Measurements from ENCODE around the gene PEX12.
"Not testable (repeated sequence)": the region's sequence is repeated elsewhere in the genome, so short reads cannot be mapped to it uniquely, and the experiment has no call there.

Gene PEX12

GRCh38 chr17:35566968-35567367, 11.4 kb downstream of the PEX12 start:
- Histone ChIP-seq H3K4me3 (peak overlapping the region; percentile 76 to 93 (median 88)), H3K36me3 (peaks cover 0 to 11% (median 5%) of the 10 kb centered on the region in 11 experiments; a peak in 5 of 22 replicates), H3K9me3 (replicated peaks in 1 of 11) (no peaks in the 10 kb centered on the region), H3K27ac (peak overlapping the region in 10 of 11 experiments; percentile 79 to 90 (median 85); a peak in 21 of 22 replicates), H3K4me2 (peak overlapping the region; percentile 60 to 95 (median 77)), H4K20me1 (peaks cover 0 to 19% (median 0%) of the 10 kb centered on the region in 11 experiments; a peak in 5 of 22 replicates), H3K4me1 (peaks cover 26 to 42% (median 37%) of the 10 kb centered on the region in 10 experiments), H3K9ac (peak overlapping the region; percentile 81 to 89 (median 87); a peak in 21 of 22 replicates), H3K27me3 (no peaks in the 10 kb centered on the region)
- TF ChIP-seq Cebpa-rat (IDR thresholded peaks at IDR 0.05) = no peak

- H3K27me3 ChIP-seq, H3K4me2 ChIP-seq, H3K9ac ChIP-seq: not testable (repeated sequence)
These were observed 15.2 kb downstream of the PEX12 start for GRCh38 chr17:35563181-35563580.

GRCh38 chr17:35560703-35561102, 17.7 kb downstream of the PEX12 start, which contains the start of gene SLFN14:
TSS of gene SLFN14 (minus strand) at chr17:35560819. CDS start at chr17:35558062, 2,757 bp downstream.
- H3K4me1 ChIP-seq = peaks cover 3 to 35% (median 11%) of the 10 kb centered on the region in 10 experiments; a peak in 18 of 20 replicates
- TF ChIP-seq Cebpa-rat (IDR thresholded peaks at IDR 0.05) = no peak
- peak within 1 kb of the TSS in 6 of 11 experiments; percentile 3 to 34 (median 25); a peak in 7 of 22 replicates for H3K4me2 ChIP-seq
- H3K27ac ChIP-seq = no peak within 1 kb of the TSS
- H4K20me1 ChIP-seq = no peaks in the 10 kb centered on the region
- no peak within 1 kb of the TSS for H3K4me3 ChIP-seq
- H3K27me3 ChIP-seq = no peaks in the 10 kb centered on the region
- no peaks in the 10 kb centered on the region for H3K9me3 ChIP-seq (replicated peaks in 1 of 11)
- no peaks in the 10 kb centered on the region for H3K36me3 ChIP-seq
- H3K9ac ChIP-seq = no peak within 1 kb of the TSS

More at GRCh38 chr17:35563181-35563580, 15.2 kb downstream of the PEX12 start:
- H3K4me3 ChIP-seq; H3K27ac ChIP-seq; H4K20me1 ChIP-seq; H3K36me3 ChIP-seq; H3K9me3 ChIP-seq (replicated peaks in 1 of 11): not testable (repeated sequence)
- H3K4me1 ChIP-seq = peaks cover 9 to 19% (median 12%) of the 10 kb centered on the region in 10 experiments; a peak in 19 of 20 replicates

GRCh38 chr17:35559495-35560210, 18.7 kb downstream of the PEX12 start:
- no peak overlapping the region for H3K4me3 ChIP-seq
- H4K20me1 ChIP-seq = no peaks in the 10 kb centered on the region
- peak overlapping the region in 6 of 11 experiments; percentile 3 to 34 (median 25); a peak in 7 of 22 replicates for H3K4me2 ChIP-seq
- no peak overlapping the region for H3K9ac ChIP-seq
- no peaks in the 10 kb centered on the region for H3K36me3 ChIP-seq
- H3K27me3 ChIP-seq = no peaks in the 10 kb centered on the region
- no peak for TF ChIP-seq Cebpa-rat (IDR thresholded peaks at IDR 0.05)
- no peak overlapping the region for H3K27ac ChIP-seq
- H3K4me1 ChIP-seq = peaks cover 3 to 35% (median 11%) of the 10 kb centered on the region in 10 experiments; a peak in 18 of 20 replicates
- H3K9me3 ChIP-seq (replicated peaks in 1 of 11) = no peaks in the 10 kb centered on the region

GRCh38 chr17:35557353-35557752, 21.0 kb downstream of the PEX12 start:
- TF ChIP-seq Cebpa-rat (IDR thresholded peaks at IDR 0.05) = no peak
- H4K20me1 ChIP-seq = no peaks in the 10 kb centered on the region
- no peaks in the 10 kb centered on the region for H3K9me3 ChIP-seq (replicated peaks in 1 of 11)
- peak overlapping the region in 3 of 11 experiments; percentile 54 to 63 (median 55); a peak in 6 of 22 replicates for H3K4me2 ChIP-seq
- no peaks in the 10 kb centered on the region for H3K36me3 ChIP-seq
- H3K4me1 ChIP-seq = peaks cover 3 to 35% (median 11%) of the 10 kb centered on the region in 10 experiments; a peak in 18 of 20 replicates
- H3K27me3 ChIP-seq = no peaks in the 10 kb centered on the region
- H3K4me3 ChIP-seq = no peak overlapping the region
- no peak overlapping the region for H3K9ac ChIP-seq
- no peak overlapping the region for H3K27ac ChIP-seq

GRCh38 chr17:35555691-35556090, 22.7 kb downstream of the PEX12 start:
- Histone ChIP-seq H3K27ac (no peak overlapping the region), H3K4me3 (no peak overlapping the region), H3K36me3 (no peaks in the 10 kb centered on the region), H3K9me3 (replicated peaks in 1 of 11) (no peaks in the 10 kb centered on the region), H3K9ac (no peak overlapping the region), H3K27me3 (no peaks in the 10 kb centered on the region), H4K20me1 (no peaks in the 10 kb centered on the region), H3K4me2 (no peak overlapping the region), H3K4me1 (peaks cover 5 to 35% (median 12%) of the 10 kb centered on the region in 10 experiments; a peak in 19 of 20 replicates)
- no peak for TF ChIP-seq Cebpa-rat (IDR thresholded peaks at IDR 0.05)

GRCh38 chr17:35554668-35555067, 23.7 kb downstream of the PEX12 start:
- H4K20me1 ChIP-seq = no peaks in the 10 kb centered on the region
- H3K4me3 ChIP-seq = no peak overlapping the region
- no peaks in the 10 kb centered on the region for H3K36me3 ChIP-seq
- TF ChIP-seq Cebpa-rat (IDR thresholded peaks at IDR 0.05) = no peak
- no peak overlapping the region for H3K27ac ChIP-seq
- peaks cover 4 to 35% (median 9%) of the 10 kb centered on the region in 10 experiments; a peak in 19 of 20 replicates for H3K4me1 ChIP-seq
- no peak overlapping the region for H3K4me2 ChIP-seq
- H3K9me3 ChIP-seq (replicated peaks in 1 of 11) = no peaks in the 10 kb centered on the region
- H3K9ac ChIP-seq = no peak overlapping the region
- H3K27me3 ChIP-seq = no peaks in the 10 kb centered on the region

- Histone ChIP-seq H3K4me2 (no peak overlapping the region), H3K27ac (no peak overlapping the region), H3K36me3 (no peaks in the 10 kb centered on the region)
These were observed 25.1 kb downstream of the PEX12 start for GRCh38 chr17:35553310-35553709.

GRCh38 chr17:35548978-35549377, 29.4 kb downstream of the PEX12 start:
- H4K20me1 ChIP-seq = no peaks in the 10 kb centered on the region
- no peaks in the 10 kb centered on the region for H3K27me3 ChIP-seq
- no peak for TF ChIP-seq Cebpa-rat (IDR thresholded peaks at IDR 0.05)
- no peaks in the 10 kb centered on the region for H3K9me3 ChIP-seq (replicated peaks in 1 of 11)
- H3K36me3 ChIP-seq = no peaks in the 10 kb centered on the region
- H3K4me3 ChIP-seq = no peak overlapping the region
- no peak overlapping the region for H3K9ac ChIP-seq
- H3K4me2 ChIP-seq = peak overlapping the region in 2 of 11 experiments; percentile 66 to 71; a peak in 3 of 22 replicates
- H3K4me1 ChIP-seq = peaks cover 8 to 40% (median 15%) of the 10 kb centered on the region in 10 experiments
- H3K27ac ChIP-seq = no peak overlapping the region

More at GRCh38 chr17:35553310-35553709, 25.1 kb downstream of the PEX12 start:
- TF ChIP-seq Cebpa-rat (IDR thresholded peaks at IDR 0.05) = no peak
- H3K9ac ChIP-seq = no peak overlapping the region
- H4K20me1 ChIP-seq = no peaks in the 10 kb centered on the region
- H3K4me1 ChIP-seq = peaks cover 0 to 29% (median 1%) of the 10 kb centered on the region in 10 experiments; a peak in 7 of 20 replicates
- no peaks in the 10 kb centered on the region for H3K9me3 ChIP-seq (replicated peaks in 1 of 11)
- H3K4me3 ChIP-seq = no peak overlapping the region
- H3K27me3 ChIP-seq = no peaks in the 10 kb centered on the region

All from BLaER1 treated with 17β-estradiol and CSF1 and Interleukin-3, amounts not matched to agents 10 nM and 100 nM (cell line).